Lung (tissue), 12 donors: ENCODE results near the gene ZDHHC11. TPM values are rescaled to one million over a fixed set of nuclear protein-coding genes. Genes with fewer than 3 reads are reported as not detected.
"Not testable (repeated sequence)": the region's sequence is repeated elsewhere in the genome, so short reads cannot be mapped to it uniquely, and the experiment has no call there.

Source experiments
- ATAC-seq: fragments of 200-7000 bp; cut with Tn5 transposase; one replicate; pipeline ENCODE4 v1.9.1; 2020; ENCODE audit warnings: moderate number of reproducible peaks; ENCODE audit not compliant: insufficient read depth, low FRiP score
- DNase-seq, 3 donors: peaks; one replicate each; pipeline ENCODE4 v3.0.0-alpha.2; 2013 to 2017
- H3K27ac ChIP-seq, 2 donors: one replicate each; pipeline ENCODE4 v1.5.1; 2013; ENCODE audit warnings: mild to moderate bottlenecking in 2 of 2, moderate library complexity in 2 of 2, control low read depth in 1 of 2, inconsistent platforms in 1 of 2, low read depth in 1 of 2, low read length in 1 of 2
- H3K27me3 ChIP-seq, 3 donors: one replicate each; pipeline ENCODE4 v1.5.1; 2013; ENCODE audit warnings: low read length in 2 of 3; ENCODE audit not compliant: control insufficient read depth in 3 of 3, insufficient read depth in 3 of 3
- H3K36me3 ChIP-seq, 4 donors: one replicate each; pipeline ENCODE4 v1.5.1; 2013; ENCODE audit warnings: low read length in 4 of 4, mild to moderate bottlenecking in 1 of 4, moderate library complexity in 1 of 4; ENCODE audit not compliant: control insufficient read depth in 4 of 4, insufficient read depth in 4 of 4
- H3K4me1 ChIP-seq, 5 donors: one replicate each; pipeline ENCODE4 v1.5.1; 2013; ENCODE audit warnings: low read length in 5 of 5, mild to moderate bottlenecking in 2 of 5, moderate library complexity in 1 of 5; ENCODE audit not compliant: control insufficient read depth in 5 of 5, insufficient read depth in 5 of 5
- H3K4me3 ChIP-seq: one replicate; pipeline ENCODE4 v1.5.1; 2013; ENCODE audit warnings: mild to moderate bottlenecking, control low read depth, moderate library complexity
- H3K9ac ChIP-seq, 2 donors: one replicate each; pipeline ENCODE4 v1.5.1; 2013; ENCODE audit warnings: low read length in 2 of 2, control low read depth in 1 of 2; ENCODE audit not compliant: insufficient read depth in 1 of 2
- H3K9me3 ChIP-seq, 4 donors: one replicate each; pipeline ENCODE4 v1.5.1; 2013; ENCODE audit warnings: low read length in 3 of 4, mild to moderate bottlenecking in 1 of 4, moderate library complexity in 1 of 4; ENCODE audit not compliant: control insufficient read depth in 4 of 4, insufficient read depth in 3 of 4
- WGBS, 2 donors: extraction: QIAGEN DNeasy Blood & Tissue Kit; methylation state at CpG; one replicate each; pipeline ENCODE4 v1.1.7; 2013; 5-methylcytosine and 5-hydroxymethylcytosine counted together
- polyA plus RNA-seq, 2 donors: library from polyadenylated mRNA; stranded (reverse); fragments of 200-250 nt; gene quantifications; one replicate each; pipeline ENCODE4 v1.2.1, GENCODE V29; 2013
- total RNA-seq, 2 donors: library from RNA; depleted of rRNA in 1 of 2; stranded (reverse); fragments of >200 nt in 1 of 2; gene quantifications; one replicate each; pipeline ENCODE4 v1.2.1, GENCODE V29; 2014 to 2021
- TF ChIP-seq, protein P1 (sequence below): IDR thresholded peaks from 2 replicates; pipeline ENCODE4 v1.5.1; 2012; ENCODE audit warnings: mild to moderate bottlenecking; ENCODE audit errors: control extremely low read depth, extremely low read depth
- donor health status: control.
- donor health status: control.
- donor health status: Bipolar disorder and iron deficiency.
- donor health status: healthy.
- donor health status: DM: yes; HTN: yes; CAD: no.

The ZDHHC11 gene
- total and polyA plus RNA-seq, 4 donors: 6.8 to 110 (median 20.5) TPM

DNA sequence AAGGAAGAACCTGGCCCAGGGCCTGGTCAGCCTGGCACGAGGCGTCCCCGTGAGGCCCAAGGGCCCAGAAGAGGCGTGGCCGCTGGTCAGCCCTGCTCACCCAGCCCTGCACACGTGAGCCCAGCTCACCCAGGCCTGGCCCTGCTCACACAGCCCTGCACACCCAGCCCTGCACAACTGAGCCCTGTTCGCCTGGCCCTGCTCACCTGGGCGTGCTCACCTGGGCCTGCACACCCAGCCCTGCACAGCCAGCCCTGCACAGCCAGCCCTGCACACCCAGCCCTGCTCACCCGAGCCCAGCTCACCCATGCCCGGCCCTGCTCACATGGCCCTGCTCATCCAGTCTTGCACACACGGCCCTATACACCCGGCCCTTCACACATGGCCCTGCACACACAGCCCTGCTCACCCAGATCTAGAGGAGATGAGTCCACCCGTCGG is 2.1 kb downstream of the ZDHHC11 start:
- no peak for DNase-seq
- WGBS, 2 donors: 84 to 90% methylated on average over 13 to 14 of the region's 14 CpGs
- ATAC-seq: no peak

DNA sequence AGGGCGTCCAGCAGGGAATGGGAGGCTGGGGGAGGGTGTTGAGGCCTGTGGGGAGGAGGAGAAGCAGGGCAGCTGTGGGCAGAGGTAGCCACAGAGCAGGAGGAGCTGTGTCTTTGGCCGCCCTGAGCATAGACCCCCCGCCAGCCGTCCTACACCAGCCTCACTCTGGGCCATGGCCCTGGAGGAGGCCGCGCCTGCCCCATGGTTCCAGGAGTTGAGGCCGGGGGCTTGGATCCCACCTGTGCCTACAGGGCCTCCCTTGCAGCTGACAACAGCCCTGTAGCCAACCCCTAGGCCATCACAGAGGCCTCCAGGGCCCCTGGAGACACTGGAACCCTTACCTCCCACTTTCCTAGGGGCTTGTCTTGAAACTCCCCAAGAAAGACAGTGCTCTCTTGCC is 3.0 kb downstream of the ZDHHC11 start:
- H3K9ac ChIP-seq, H3K27me3 ChIP-seq, H3K9me3 ChIP-seq, H3K36me3 ChIP-seq, H3K27ac ChIP-seq, ATAC-seq, H3K4me3 ChIP-seq, DNase-seq: not testable (repeated sequence)
- WGBS, 2 donors: 92 to 98% methylated on average over 6 of the region's 7 CpGs
- H3K4me1 ChIP-seq: peaks cover 0 to 22% (median 0%) of the 10 kb centered on the region in 5 donors

More for the DNA sequence above, 2.1 kb downstream of the ZDHHC11 start:
- Histone ChIP-seq H3K9me3 (no peaks in the 10 kb centered on the region), H3K27me3 (peaks cover 0 to 4% (median 0%) of the 10 kb centered on the region in 3 donors), H3K27ac (no peak overlapping the region), H3K4me3 (no peak overlapping the region), H3K4me1 (peaks cover 0 to 22% (median 0%) of the 10 kb centered on the region in 5 donors), H3K36me3 (no peaks in the 10 kb centered on the region), H3K9ac (no peak overlapping the region)
- TF ChIP-seq, protein P1, sequence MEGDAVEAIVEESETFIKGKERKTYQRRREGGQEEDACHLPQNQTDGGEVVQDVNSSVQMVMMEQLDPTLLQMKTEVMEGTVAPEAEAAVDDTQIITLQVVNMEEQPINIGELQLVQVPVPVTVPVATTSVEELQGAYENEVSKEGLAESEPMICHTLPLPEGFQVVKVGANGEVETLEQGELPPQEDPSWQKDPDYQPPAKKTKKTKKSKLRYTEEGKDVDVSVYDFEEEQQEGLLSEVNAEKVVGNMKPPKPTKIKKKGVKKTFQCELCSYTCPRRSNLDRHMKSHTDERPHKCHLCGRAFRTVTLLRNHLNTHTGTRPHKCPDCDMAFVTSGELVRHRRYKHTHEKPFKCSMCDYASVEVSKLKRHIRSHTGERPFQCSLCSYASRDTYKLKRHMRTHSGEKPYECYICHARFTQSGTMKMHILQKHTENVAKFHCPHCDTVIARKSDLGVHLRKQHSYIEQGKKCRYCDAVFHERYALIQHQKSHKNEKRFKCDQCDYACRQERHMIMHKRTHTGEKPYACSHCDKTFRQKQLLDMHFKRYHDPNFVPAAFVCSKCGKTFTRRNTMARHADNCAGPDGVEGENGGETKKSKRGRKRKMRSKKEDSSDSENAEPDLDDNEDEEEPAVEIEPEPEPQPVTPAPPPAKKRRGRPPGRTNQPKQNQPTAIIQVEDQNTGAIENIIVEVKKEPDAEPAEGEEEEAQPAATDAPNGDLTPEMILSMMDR: no peak

DNA sequence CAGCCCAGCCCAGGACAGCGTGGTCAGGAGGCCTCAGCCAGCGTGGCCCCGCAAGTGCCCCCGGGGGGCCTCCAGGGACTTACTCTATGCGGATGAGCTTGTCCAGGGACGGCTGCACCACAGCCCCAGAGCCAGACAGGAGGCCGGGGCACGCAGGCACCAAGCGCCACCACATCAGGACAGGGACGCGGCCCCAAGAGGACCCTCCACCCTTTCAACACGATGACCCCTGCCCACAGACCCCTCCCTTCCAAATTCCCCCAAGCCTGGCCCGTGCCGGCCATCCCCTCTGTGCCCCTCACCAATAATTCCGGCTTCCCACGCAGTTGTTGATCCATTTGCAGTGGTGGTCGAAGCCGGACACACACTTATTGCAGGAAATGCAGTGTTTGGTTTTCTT is 3.6 kb downstream of the ZDHHC11 start:
- not testable (repeated sequence) for H3K9ac ChIP-seq, H3K27me3 ChIP-seq, DNase-seq, ATAC-seq, H3K4me3 ChIP-seq, H3K36me3 ChIP-seq, H3K9me3 ChIP-seq, H3K27ac ChIP-seq
- H3K4me1 ChIP-seq: peaks cover 0 to 22% (median 0%) of the 10 kb centered on the region in 5 donors
- 86 to 89% methylated on average over 8 of the region's 18 CpGs for WGBS, 2 donors

DNA sequence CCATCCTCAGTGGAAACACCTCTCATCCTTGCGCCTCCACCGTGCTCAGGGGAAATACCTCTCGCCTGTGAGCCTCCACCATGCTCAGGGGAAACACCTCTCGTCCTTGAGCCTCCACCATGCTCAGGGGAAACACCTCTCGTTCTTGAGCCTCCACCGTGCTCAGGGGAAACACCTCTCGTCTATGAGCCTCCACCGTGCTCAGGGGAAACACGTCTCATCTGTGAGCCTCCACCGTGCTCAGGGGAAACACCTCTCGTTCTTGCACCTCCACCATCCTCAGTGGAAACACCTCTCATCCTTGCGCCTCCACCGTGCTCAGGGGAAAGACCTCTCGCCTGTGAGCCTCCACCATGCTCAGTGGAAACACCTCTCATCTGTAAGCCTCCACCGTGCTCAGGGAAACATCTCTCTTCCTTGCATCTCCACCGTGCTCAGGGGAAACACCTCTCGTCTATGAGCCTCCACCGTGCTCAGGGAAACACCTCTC is 4.1 kb downstream of the ZDHHC11 start:
- not testable (repeated sequence) for H3K9me3 ChIP-seq, H3K9ac ChIP-seq, DNase-seq, H3K27me3 ChIP-seq, H3K4me3 ChIP-seq, H3K27ac ChIP-seq, H3K36me3 ChIP-seq, ATAC-seq
- H3K4me1 ChIP-seq: peaks cover 0 to 22% (median 0%) of the 10 kb centered on the region in 5 donors
- 86 to 90% methylated on average over 18 of the region's 18 CpGs for WGBS, 2 donors

DNA sequence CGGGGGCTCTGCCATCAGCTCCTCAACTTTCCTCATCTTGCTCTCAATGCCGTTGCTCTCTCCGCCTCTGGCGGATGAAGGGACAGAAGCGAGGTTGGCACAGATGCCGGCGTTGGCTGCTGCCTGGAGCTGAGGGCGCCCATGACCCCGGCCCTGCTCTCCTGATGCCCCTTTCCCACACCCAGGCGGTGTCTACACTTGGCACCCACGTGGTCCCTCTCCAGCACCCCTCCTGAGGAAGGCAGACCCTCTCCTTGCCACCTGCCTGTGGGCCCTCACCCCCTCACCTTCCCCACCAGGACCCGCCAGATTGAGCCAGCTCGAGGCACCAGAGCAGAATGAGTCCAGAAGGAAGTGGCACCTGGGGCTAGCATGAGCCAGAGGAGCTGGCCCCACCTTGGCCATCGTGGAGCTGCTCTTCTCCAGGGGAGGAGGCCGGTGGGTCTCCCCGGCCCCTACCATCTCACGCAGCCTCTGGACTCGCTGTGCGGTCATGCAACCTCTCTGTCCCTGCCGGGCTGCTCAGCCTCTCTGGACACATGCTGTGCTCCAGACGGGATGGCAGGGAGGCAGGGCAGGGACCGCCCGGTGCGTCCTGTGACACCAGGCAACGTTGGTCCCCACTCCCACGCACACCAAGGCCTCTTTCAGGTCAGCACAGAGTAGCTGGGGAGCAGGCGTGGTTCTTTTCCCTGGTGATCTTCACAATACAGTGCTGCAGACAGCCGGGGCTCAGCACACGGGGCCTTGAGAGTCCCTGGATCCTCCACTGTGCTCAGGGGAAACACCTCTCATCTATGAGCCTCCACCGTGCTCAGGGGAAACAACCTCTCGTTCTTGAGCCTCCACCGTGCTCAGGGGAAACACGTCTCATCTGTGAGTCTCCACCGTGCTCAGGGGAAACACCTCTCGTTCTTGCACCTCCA is 4.8 kb downstream of the ZDHHC11 start:
- WGBS, 2 donors: 86 to 90% methylated on average over 25 of the region's 35 CpGs
- H3K36me3 ChIP-seq, H3K9me3 ChIP-seq, H3K27me3 ChIP-seq, H3K27ac ChIP-seq, H3K4me3 ChIP-seq, H3K9ac ChIP-seq, DNase-seq, ATAC-seq: not testable (repeated sequence)
- H3K4me1 ChIP-seq: peaks cover 0 to 19% (median 0%) of the 10 kb centered on the region in 5 donors

DNA sequence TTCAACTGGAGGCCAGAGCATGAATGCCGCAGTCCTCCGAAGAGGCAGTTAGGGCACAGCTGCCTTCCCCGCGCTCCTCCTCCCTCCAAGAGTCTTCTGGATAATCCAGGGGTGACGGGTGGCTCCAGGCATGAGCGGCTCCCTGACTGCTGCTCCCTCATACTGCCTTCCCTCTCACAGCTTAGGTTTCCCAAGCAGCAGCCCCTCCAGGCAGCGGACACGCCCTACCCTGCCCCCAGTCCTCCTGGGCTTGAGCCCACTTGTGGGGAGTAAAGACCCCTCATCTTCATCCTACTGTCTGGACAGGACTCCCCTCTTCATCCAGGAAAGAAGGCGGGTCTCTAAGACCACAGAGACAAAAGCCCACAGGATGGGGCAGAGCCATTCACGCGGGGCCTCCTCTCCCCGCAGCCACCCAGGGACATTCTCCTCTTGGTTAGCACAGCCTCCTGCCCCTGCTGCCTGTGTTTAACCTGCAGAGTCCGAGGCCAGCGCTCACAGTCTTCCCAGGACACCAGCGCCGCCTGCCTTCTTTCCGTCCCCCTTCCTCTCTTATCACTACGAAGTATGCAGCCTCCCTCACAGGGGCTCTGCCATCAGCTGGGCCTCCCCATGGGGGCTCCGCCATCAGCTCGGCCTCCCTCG is 5.6 kb downstream of the ZDHHC11 start:
- WGBS, 2 donors: 84 to 90% methylated on average over 16 to 18 of the region's 21 CpGs
- H3K9me3 ChIP-seq, H3K27me3 ChIP-seq, DNase-seq, H3K36me3 ChIP-seq, H3K27ac ChIP-seq, H3K9ac ChIP-seq, ATAC-seq, H3K4me3 ChIP-seq: not testable (repeated sequence)
- peaks cover 0 to 12% (median 0%) of the 10 kb centered on the region in 5 donors for H3K4me1 ChIP-seq

DNA sequence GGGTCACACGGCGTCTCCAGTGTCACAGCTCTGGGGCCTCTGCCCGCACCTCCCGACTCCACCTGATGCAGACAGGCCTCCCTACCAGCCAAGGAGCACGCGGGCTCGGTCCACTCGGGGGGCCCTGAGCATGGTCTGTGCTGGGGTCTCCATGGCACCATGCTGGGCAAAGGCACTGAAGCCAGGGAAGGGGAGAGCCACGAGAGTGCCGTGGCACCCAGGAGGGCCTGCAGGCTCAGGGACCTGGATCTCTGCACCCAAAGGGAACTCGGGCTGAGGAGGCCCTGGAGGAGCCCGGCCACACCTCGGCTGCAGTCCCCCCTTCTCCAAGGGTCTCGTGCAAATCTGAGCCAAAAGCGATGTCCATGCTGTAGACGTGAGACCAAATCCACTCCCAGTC is 6.4 kb downstream of the ZDHHC11 start:
- WGBS, 2 donors: 88 to 95% methylated on average over 14 of the region's 16 CpGs
- ATAC-seq: not testable (repeated sequence)

More for the DNA sequence above, 6.4 kb downstream of the ZDHHC11 start:
- not testable (repeated sequence) for H3K36me3 ChIP-seq, H3K27me3 ChIP-seq, H3K4me1 ChIP-seq, DNase-seq, H3K27ac ChIP-seq, H3K4me3 ChIP-seq, H3K9ac ChIP-seq, H3K9me3 ChIP-seq
